Heart left ventricle (tissue), 16 donors: ENCODE data around the gene KLF15. TPM values are rescaled to one million over a fixed set of nuclear protein-coding genes. Genes with fewer than 3 reads are reported as not detected.
A peak's percentile ranks its signal among the peaks of the same experiment; 100 is the strongest.

Source experiments
- ATAC-seq, 4 donors: fragments of 200-7000 bp; cut with Tn5 transposase; one replicate each; pipeline ENCODE4 v1.9.1; 2020 to 2022; ENCODE audit warnings: moderate library complexity in 4 of 4, mild to moderate bottlenecking in 3 of 4, moderate number of reproducible peaks in 1 of 4
- DNase-seq, 5 donors: peaks; one replicate each; pipeline ENCODE4 v3.0.0-alpha.2; 2020
- H3K27ac ChIP-seq, 12 donors: fragments of 200-600 bp; sonication (generic) in 4 of 12; one replicate each; pipeline versions ENCODE4 v1.5.0 to v1.8.0; 2016 to 2022; ENCODE audit warnings: mild to moderate bottlenecking in 2 of 12
- H3K27me3 ChIP-seq, 9 donors: fragments of 200-600 bp; sonication (generic) in 2 of 9; one replicate each; pipeline versions ENCODE4 v1.5.1 to v1.8.0; 2016 to 2022; ENCODE audit warnings: mild to moderate bottlenecking in 3 of 9
- H3K36me3 ChIP-seq, 9 donors: fragments of 200-600 bp; sonication (generic) in 2 of 9; one replicate each; pipeline versions ENCODE4 v1.5.0 to v1.8.0; 2018 to 2022; ENCODE audit warnings: mild to moderate bottlenecking in 2 of 9
- H3K4me1 ChIP-seq, 12 donors: fragments of 200-600 bp; sonication (generic) in 4 of 12; one replicate each; pipeline versions ENCODE4 v1.5.0 to v1.8.0; 2016 to 2022; ENCODE audit warnings: mild to moderate bottlenecking in 3 of 12
- H3K4me3 ChIP-seq, 12 donors: fragments of 200-600 bp; sonication (generic) in 4 of 12; one replicate each; pipeline versions ENCODE4 v1.5.0 to v1.8.0; 2017 to 2022; ENCODE audit warnings: mild to moderate bottlenecking in 9 of 12, moderate library complexity in 4 of 12
- H3K9me3 ChIP-seq, 12 donors: fragments of 200-600 bp; sonication (generic) in 4 of 12; one replicate each; pipeline versions ENCODE4 v1.5.0 to v1.8.0; 2016 to 2022; ENCODE audit warnings: mild to moderate bottlenecking in 1 of 12
- POLR2A ChIP-seq, 2 donors: fragments of 450-650 bp; IDR thresholded peaks; one replicate each; pipeline ENCODE4 v1.6.1; 2017; ENCODE audit warnings: antibody characterized with exemption in 2 of 2, mild to moderate bottlenecking in 2 of 2, moderate library complexity in 2 of 2
- WGBS, 4 donors: extraction: QIAGEN DNeasy Blood & Tissue Kit in 2 of 4; methylation state at CpG; one replicate each; pipeline versions ENCODE4 v1.1.5 to v1.1.7; 2013 to 2018; 5-methylcytosine and 5-hydroxymethylcytosine counted together
- intact Hi-C, 10 donors: fragments of 100-400 bp; cut with DNase I; formaldehyde crosslinking; loops; one replicate each; pipeline versions ENCODE4 v1.11.1 to v1.14.2; 2022
- polyA plus RNA-seq, 2 donors: library from polyadenylated mRNA; stranded (reverse); fragments of 200-250 nt; gene quantifications; one replicate each; pipeline ENCODE4 v1.2.3, GENCODE V29; 2013
- total RNA-seq, 9 donors: library from RNA; depleted of rRNA in 2 of 9; stranded (reverse); fragments of >200 nt in 2 of 9; fragmentation: NEBNext Ultra II Directional in 3 of 9; extraction: Animal tissue kit (Norgen Biotek cat#: 25700) in 3 of 9; gene quantifications; one replicate each; pipeline versions ENCODE4 v1.1.0 to v1.2.4, GENCODE V29; 2016 to 2023
- TF ChIP-seq, protein P1 (sequence below), 12 donors: fragments of 200-600 bp; sonication (generic) in 4 of 12; IDR thresholded peaks; one replicate each; pipeline versions ENCODE4 v1.5.0 to v1.8.0; 2018 to 2022; ENCODE audit warnings: antibody characterized with exemption in 12 of 12, mild to moderate bottlenecking in 5 of 12
- donor health status: ischemic (EF 13 %, LVEDD 7.1; RV severe dilation, severe dysfunction).
- donor health status: healthy with polysubstance abuse.
- donor health status: DM: no; HTN: yes; CAD: no.
- donor health status: DM: no; HTN: no; CAD: no.
- donor health status: ischemic (EF 25% LVEDD 6.9; RV normal size, moderate dysfunction).
- donor health status: ischemic (EF 25% LVEDD 5.7; RV mildly dilated, moderate dysfunction).
- donor health status: healthy.
- donor health status: DM: yes; HTN: yes; CAD: no.
- donor health status: ischemic (EF 35%, LVEDD 5.7; RV mildly dilated, moderate dysfunction).
- donor health status: nonischemic (EF 11% LVEDD 7.7; RV severe dilation, severe dysfunction).
- donor health status: DM: yes; HTN: yes; CAD: no.
- donor health status: PGD.
- donor health status: ischemic (EF 29% LVEDD 5.4; RV normal size, mild dysfunction).
- donor health status: nonischemic (EF 23%, LVEDD 6.1; RV moderate dilation, normal function).

KLF15 gene
- total and polyA plus RNA-seq, 11 donors = 10.5 to 85.8 (median 35.9) TPM

DNA sequence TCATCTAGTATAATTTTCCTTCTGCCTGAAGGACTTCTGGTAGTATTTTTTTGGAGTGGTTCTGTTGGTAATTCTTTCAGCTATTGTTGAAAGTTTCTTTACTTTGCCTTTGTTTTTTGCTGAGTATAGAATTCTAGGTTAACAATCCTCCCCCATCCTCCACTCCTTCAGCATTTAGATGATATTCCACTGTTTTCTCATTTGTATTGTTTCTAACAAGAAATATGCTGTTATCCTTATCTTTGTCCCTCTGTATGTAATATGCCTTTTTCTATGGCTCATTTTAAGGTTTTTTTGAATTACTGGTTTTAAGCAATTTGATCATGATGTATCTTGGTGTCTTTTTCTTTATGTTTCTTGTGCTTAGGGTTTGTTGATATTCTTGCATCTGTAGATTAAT is 53.9 kb downstream of the KLF15 start:
- Histone ChIP-seq H3K27ac (no peak overlapping the region), H3K4me1 (peaks cover 0 to 13% (median 0%) of the 10 kb centered on the region in 12 donors), H3K4me3 (no peak overlapping the region), H3K27me3 (no peaks in the 10 kb centered on the region), H3K36me3 (no peaks in the 10 kb centered on the region), H3K9me3 (peaks cover 0 to 30% (median 5%) of the 10 kb centered on the region in 12 donors)
- DNase-seq (no peak), ATAC-seq (no peak)
- intact Hi-C loops = loop anchor here in 2 of 10 donors (5.0 kb wide), 2 partner anchors 39 to 49 kb away; no protein-coding TSS in a partner anchor
- no peak for TF ChIP-seq POLR2A (IDR thresholded peaks at IDR 0.05)
- TF ChIP-seq, protein P1, sequence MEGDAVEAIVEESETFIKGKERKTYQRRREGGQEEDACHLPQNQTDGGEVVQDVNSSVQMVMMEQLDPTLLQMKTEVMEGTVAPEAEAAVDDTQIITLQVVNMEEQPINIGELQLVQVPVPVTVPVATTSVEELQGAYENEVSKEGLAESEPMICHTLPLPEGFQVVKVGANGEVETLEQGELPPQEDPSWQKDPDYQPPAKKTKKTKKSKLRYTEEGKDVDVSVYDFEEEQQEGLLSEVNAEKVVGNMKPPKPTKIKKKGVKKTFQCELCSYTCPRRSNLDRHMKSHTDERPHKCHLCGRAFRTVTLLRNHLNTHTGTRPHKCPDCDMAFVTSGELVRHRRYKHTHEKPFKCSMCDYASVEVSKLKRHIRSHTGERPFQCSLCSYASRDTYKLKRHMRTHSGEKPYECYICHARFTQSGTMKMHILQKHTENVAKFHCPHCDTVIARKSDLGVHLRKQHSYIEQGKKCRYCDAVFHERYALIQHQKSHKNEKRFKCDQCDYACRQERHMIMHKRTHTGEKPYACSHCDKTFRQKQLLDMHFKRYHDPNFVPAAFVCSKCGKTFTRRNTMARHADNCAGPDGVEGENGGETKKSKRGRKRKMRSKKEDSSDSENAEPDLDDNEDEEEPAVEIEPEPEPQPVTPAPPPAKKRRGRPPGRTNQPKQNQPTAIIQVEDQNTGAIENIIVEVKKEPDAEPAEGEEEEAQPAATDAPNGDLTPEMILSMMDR (IDR thresholded peaks at IDR 0.05) = no peak

DNA sequence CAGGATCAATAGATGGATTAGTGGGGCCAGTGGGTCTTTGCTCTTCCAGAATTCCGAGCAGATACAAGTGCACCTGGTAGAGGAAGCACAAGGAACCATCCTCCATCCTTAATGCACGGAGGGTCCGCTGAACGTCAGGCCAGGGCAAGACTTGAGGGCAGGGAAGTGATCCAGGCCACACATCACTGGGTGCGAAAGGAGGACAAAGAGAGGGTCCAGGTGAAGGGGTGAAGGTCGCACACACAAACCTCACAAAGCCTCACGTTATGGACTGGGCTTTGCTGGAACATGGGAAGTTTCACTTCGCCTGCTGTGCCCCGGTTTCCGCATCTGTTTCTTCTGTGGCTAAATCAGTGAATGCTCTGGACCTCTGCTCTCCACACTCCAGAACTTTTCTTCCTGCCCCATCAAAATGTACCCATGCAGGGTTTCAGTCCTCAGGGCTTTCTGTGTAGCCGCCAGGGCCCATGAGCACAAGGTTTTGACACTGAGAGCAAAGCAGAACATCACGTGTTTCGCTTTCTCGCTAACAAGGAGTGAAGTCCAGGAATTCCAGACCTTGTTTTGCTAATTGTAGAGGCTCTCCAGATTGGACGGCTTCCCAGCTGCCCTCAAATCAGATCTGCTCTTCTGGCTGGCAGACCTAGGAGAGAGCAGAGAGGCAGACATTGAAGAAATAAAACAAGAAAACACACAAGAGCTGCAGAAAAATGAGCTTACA is 56.3 kb downstream of the KLF15 start:
- H3K27ac ChIP-seq = peak overlapping the region; percentile 55 to 79 (median 70)
- TF ChIP-seq, protein P1 (IDR thresholded peaks at IDR 0.05) = no peak
- no peak for TF ChIP-seq POLR2A (IDR thresholded peaks at IDR 0.05)
- ATAC-seq (peak; percentile 90 to 97 (median 92)), DNase-seq (peak in 4 of 5 donors; percentile 59 to 82 (median 64))
- WGBS, 4 donors = 64 to 69% (median 67%) methylated on average over 15 of the region's 15 CpGs
- H3K36me3 ChIP-seq = no peaks in the 10 kb centered on the region
- H3K27me3 ChIP-seq = no peaks in the 10 kb centered on the region
- peaks cover 0 to 13% (median 0%) of the 10 kb centered on the region in 12 donors for H3K4me1 ChIP-seq
- H3K9me3 ChIP-seq = peaks cover 0 to 30% (median 5%) of the 10 kb centered on the region in 12 donors
- no peak overlapping the region for H3K4me3 ChIP-seq
- intact Hi-C loops = loop anchor here in 2 of 10 donors (5.0 kb wide), 2 partner anchors 41 to 51 kb away; no protein-coding TSS in a partner anchor

DNA sequence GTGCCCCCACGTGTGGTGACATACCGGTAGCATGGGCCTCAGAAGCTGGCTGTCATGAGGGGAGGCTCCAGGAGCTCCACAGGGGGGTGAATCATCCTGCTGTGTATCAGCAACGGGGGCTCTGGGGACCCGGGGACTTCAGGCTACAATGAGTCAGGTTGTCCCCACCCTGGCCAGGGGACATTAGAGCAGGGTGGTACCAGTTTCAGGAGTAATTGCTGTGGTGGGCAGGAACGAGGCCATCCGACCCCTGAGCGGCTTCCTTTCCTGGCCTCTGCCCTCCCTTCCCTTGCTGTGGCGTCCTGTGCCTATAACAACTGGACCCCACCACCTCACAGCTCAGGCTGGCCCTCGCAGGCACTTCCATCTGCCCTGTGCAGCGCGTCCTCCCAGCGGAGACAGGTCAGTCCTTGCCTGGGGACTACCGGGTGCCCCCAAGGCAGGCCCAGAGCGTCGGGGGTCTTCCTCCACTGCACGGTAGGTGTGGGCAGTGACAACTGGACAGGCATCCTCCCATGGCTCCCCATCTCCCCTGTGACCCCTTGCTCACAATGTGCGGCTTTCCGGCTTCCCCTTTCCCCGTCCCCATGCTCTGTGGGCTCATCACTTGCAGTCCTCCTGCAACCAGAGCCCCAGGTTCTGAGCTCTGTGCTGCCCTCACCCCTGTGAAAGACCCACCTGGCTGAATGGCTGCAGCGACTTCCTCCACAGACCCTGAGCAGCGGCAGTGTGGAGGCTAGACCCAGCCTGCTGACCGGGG is 57.0 kb downstream of the KLF15 start:
- Histone ChIP-seq H3K4me3 (no peak overlapping the region), H3K4me1 (peaks cover 0 to 13% (median 0%) of the 10 kb centered on the region in 12 donors), H3K36me3 (no peaks in the 10 kb centered on the region), H3K27me3 (no peaks in the 10 kb centered on the region), H3K9me3 (peaks cover 0 to 30% (median 5%) of the 10 kb centered on the region in 12 donors), H3K27ac (peak overlapping the region in 5 of 12 donors; percentile 50 to 79 (median 72))
- intact Hi-C loops = loop anchor here in 2 of 10 donors (5.0 kb wide), 2 partner anchors 42 to 52 kb away; no protein-coding TSS in a partner anchor
- TF ChIP-seq POLR2A (IDR thresholded peaks at IDR 0.05) = no peak
- TF ChIP-seq, protein P1 (IDR thresholded peaks at IDR 0.05) = no peak
- DNase-seq (peak in 1 of 5 donors; percentile 46), ATAC-seq (peak in 3 of 4 donors; percentile 15 to 46 (median 22))
- 84 to 93% (median 87%) methylated on average over 16 to 22 of the region's 22 CpGs for WGBS, 4 donors
